MM.1S (cell line): ENCODE measurements around the gene LRIT3.

Source experiments
- DNase-seq: peaks from one replicate; pipeline ENCODE4 v3.0.0-alpha.2; 2015
- H2AFZ ChIP-seq: fragments of 300-600 bp; sonication (generic); 2 replicates; pipeline ENCODE4 v1.6.0; 2016; ENCODE audit warnings: antibody characterized with exemption, low read length
- H3F3A ChIP-seq: fragments of 300-600 bp; sonication (generic); 2 replicates; pipeline ENCODE4 v1.6.1; 2016; ENCODE audit warnings: mild to moderate bottlenecking, antibody characterized with exemption, low read length, moderate library complexity, mixed read lengths; ENCODE audit not compliant: insufficient read depth
- H3K27ac ChIP-seq: fragments of 300-600 bp; sonication (generic); 2 replicates; pipeline ENCODE4 v1.5.1; 2016; ENCODE audit warnings: mild to moderate bottlenecking, low read length
- H3K27me3 ChIP-seq: fragments of 300-600 bp; sonication (generic); replicated peaks from 2 replicates; pipeline ENCODE4 v1.6.0; 2016; ENCODE audit warnings: low read length; ENCODE audit not compliant: insufficient read depth
- H3K36me3 ChIP-seq: fragments of 300-600 bp; sonication (generic); replicated peaks from 2 replicates; pipeline ENCODE4 v1.6.1; 2016; ENCODE audit warnings: mild to moderate bottlenecking, low read length, mixed read lengths; ENCODE audit not compliant: insufficient read depth
- H3K4me1 ChIP-seq: fragments of 300-600 bp; sonication (generic); 2 replicates; pipeline ENCODE4 v1.6.1; 2016; ENCODE audit warnings: low read length, mixed read lengths
- H3K4me2 ChIP-seq: fragments of 300-600 bp; sonication (generic); 2 replicates; pipeline ENCODE4 v1.6.0; 2016; ENCODE audit warnings: low read depth, low read length
- H3K4me3 ChIP-seq: fragments of 300-600 bp; sonication (generic); 2 replicates; pipeline ENCODE4 v1.5.1; 2016; ENCODE audit warnings: low read length, mixed read lengths
- H3K79me2 ChIP-seq: fragments of 300-600 bp; sonication (generic); 2 replicates; pipeline ENCODE4 v1.6.1; 2016; ENCODE audit warnings: mixed run types, low read length, mixed read lengths
- H3K9ac ChIP-seq: fragments of 300-600 bp; sonication (generic); 2 replicates; pipeline ENCODE4 v1.6.1; 2016; ENCODE audit warnings: low read length, mixed read lengths
- H3K9me2 ChIP-seq: fragments of 300-600 bp; sonication (generic); replicated peaks from 2 replicates; pipeline ENCODE4 v1.6.1; 2016; ENCODE audit warnings: mild to moderate bottlenecking, low read length, mixed read lengths; ENCODE audit not compliant: insufficient read depth
- H3K9me3 ChIP-seq: fragments of 300-600 bp; sonication (generic); replicated peaks from 2 replicates; pipeline ENCODE4 v1.6.1; 2016; ENCODE audit warnings: mild to moderate bottlenecking, low read length, mixed read lengths; ENCODE audit not compliant: insufficient read depth
- H4K20me1 ChIP-seq: fragments of 300-600 bp; sonication (generic); 2 replicates; pipeline ENCODE4 v1.6.1; 2016; ENCODE audit warnings: mild to moderate bottlenecking, low read length, moderate library complexity, mixed read lengths; ENCODE audit not compliant: insufficient read depth
- EZH2 ChIP-seq: fragments of 300-600 bp; sonication (generic); optimal IDR thresholded peaks from 2 replicates; pipeline ENCODE3; 2017; ENCODE audit warnings: low read depth, mild to moderate bottlenecking, antibody characterized with exemption, low read length, mixed read lengths
- EZH2phosphoT487 ChIP-seq: fragments of 300-600 bp; sonication (generic); IDR thresholded peaks from 2 replicates; pipeline ENCODE4 v1.6.1; 2018; ENCODE audit warnings: antibody characterized with exemption, low read length
- TF ChIP-seq, protein P1 (sequence below): fragments of 300-600 bp; sonication (generic); IDR thresholded peaks from 2 replicates; pipeline ENCODE4 v1.5.1; 2016; ENCODE audit warnings: antibody characterized with exemption, low read length, mixed read lengths

Gene LRIT3

DNA sequence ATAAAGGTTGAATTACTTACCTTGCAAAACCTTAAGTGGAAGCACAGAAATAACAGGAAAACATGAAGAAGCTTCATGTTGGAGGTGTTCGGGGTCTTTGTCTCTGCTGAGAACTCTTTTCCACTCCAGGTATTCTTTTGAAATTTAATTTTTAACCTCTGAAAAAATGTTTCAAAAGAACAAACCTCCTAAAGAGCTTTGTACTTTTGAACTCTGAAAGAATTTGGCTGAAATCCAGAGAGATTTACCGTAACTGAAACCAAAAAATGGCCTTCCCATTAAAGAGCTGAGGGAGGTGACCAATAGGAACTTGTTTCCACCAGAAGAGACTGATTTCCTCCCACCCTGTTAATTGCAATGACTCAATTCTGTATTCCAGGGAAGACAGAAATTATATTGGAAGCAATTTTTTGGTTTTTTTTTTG, 46.0 kb upstream of the LRIT3 start, which contains the start of gene CFI:
CFI (minus strand) TSS at position 105 of the 425 bp plus-strand sequence; CDS start at position 77, 28 bp downstream.
- Histone ChIP-seq H3K36me3 (no peaks in the 10 kb centered on the region), H3K27me3 (no peaks in the 10 kb centered on the region), H3K4me2 (no peak within 1 kb of the TSS), H3K4me1 (0 out of 2 replicates have a peak, but pooled peaks cover 4% of the 10 kb centered on the region), H3K9ac (no peak within 1 kb of the TSS), H4K20me1 (no peaks in the 10 kb centered on the region), H2AFZ (no peak within 1 kb of the TSS), H3K4me3 (no peak within 1 kb of the TSS), H3K9me2 (no peaks in the 10 kb centered on the region), H3K9me3 (no peaks in the 10 kb centered on the region), H3K79me2 (no peaks in the 10 kb centered on the region), H3F3A (no peaks in the 10 kb centered on the region), H3K27ac (no peak within 1 kb of the TSS)
- TF ChIP-seq, protein P1, sequence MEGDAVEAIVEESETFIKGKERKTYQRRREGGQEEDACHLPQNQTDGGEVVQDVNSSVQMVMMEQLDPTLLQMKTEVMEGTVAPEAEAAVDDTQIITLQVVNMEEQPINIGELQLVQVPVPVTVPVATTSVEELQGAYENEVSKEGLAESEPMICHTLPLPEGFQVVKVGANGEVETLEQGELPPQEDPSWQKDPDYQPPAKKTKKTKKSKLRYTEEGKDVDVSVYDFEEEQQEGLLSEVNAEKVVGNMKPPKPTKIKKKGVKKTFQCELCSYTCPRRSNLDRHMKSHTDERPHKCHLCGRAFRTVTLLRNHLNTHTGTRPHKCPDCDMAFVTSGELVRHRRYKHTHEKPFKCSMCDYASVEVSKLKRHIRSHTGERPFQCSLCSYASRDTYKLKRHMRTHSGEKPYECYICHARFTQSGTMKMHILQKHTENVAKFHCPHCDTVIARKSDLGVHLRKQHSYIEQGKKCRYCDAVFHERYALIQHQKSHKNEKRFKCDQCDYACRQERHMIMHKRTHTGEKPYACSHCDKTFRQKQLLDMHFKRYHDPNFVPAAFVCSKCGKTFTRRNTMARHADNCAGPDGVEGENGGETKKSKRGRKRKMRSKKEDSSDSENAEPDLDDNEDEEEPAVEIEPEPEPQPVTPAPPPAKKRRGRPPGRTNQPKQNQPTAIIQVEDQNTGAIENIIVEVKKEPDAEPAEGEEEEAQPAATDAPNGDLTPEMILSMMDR: no peak
- TF ChIP-seq EZH2 (no peak), EZH2phosphoT487 (no peak)
- DNase-seq: no peak

DNA sequence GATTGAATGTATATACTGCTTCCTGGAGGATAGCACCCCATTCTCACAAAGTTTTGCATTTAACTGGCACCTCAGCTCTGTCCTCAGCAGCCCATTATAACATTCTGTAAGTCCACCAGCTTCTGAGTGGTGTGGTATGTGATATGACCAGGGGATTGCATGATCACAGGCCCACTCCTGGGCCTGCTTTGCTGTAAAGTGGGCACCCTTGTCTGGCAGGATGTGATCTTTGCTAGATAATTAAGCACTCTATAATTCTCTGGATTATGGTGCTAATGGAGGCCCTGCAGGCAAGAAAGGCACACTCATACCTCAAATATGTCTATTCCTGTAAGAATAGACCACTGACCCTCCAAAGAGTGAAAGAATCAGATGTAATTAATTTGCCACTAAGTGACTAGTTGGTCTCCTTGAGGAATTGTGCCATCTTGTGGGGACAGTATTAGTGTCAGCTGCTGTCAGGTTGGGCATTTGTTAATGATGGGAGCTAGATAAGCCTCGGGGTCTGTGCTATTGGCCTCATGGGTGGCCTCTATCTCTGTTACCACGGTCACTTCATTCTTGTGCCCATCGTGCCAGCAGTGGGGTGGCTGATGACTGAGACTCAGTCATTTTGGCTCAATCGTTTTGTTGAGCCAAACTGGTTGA, 43.9 kb upstream of the LRIT3 start:
- Histone ChIP-seq H3K27ac (no peak overlapping the region), H3K36me3 (no peaks in the 10 kb centered on the region), H3K79me2 (no peaks in the 10 kb centered on the region), H3K9me2 (no peaks in the 10 kb centered on the region), H3K4me1 (0 out of 2 replicates have a peak, but pooled peaks cover 4% of the 10 kb centered on the region), H3K9ac (no peak overlapping the region), H2AFZ (no peak overlapping the region), H4K20me1 (no peaks in the 10 kb centered on the region), H3K4me2 (no peak overlapping the region), H3K4me3 (no peak overlapping the region), H3F3A (no peaks in the 10 kb centered on the region), H3K9me3 (no peaks in the 10 kb centered on the region), H3K27me3 (no peaks in the 10 kb centered on the region)
- TF ChIP-seq, protein P1: peak; percentile 60
- TF ChIP-seq EZH2phosphoT487: no peak
- no peak for TF ChIP-seq EZH2
- peak; percentile 51 for DNase-seq

DNA sequence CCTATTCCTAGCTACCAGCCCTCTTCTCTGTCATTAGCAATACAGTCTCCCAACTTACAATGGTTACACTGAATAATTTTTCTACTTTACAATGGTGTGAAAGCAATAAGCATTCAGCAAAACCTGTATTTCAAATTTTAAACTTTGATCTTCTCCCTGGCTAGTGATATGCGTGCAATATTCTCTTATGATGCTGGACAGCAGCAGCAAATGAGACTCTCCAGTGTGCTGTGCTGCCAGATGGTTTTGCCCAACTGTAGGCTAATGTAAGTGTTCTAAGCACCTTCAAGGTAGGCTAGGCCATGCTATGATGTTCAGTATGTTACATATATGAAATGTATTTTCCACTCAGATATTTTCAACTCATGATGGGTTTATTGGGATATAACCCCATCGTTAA, 38.3 kb upstream of the LRIT3 start:
- H3K36me3 ChIP-seq: no peaks in the 10 kb centered on the region

More for the DNA sequence above, 38.3 kb upstream of the LRIT3 start:
- 0 out of 2 replicates have a peak, but pooled peaks cover 4% of the 10 kb centered on the region for H3K4me1 ChIP-seq
- no peaks in the 10 kb centered on the region for H3K79me2 ChIP-seq
- H3K27me3 ChIP-seq: no peaks in the 10 kb centered on the region
- H3K4me3 ChIP-seq: no peak overlapping the region
- H3K4me2 ChIP-seq: no peak overlapping the region
- H2AFZ ChIP-seq: no peak overlapping the region
- DNase-seq: no peak
- H3K9ac ChIP-seq: no peak overlapping the region
- no peaks in the 10 kb centered on the region for H3K9me3 ChIP-seq
- no peak overlapping the region for H3K27ac ChIP-seq
- TF ChIP-seq EZH2phosphoT487: no peak
- no peaks in the 10 kb centered on the region for H3K9me2 ChIP-seq
- no peaks in the 10 kb centered on the region for H3F3A ChIP-seq
- H4K20me1 ChIP-seq: no peaks in the 10 kb centered on the region
